ENCODE measurements around the gene MARCO.

DNA sequence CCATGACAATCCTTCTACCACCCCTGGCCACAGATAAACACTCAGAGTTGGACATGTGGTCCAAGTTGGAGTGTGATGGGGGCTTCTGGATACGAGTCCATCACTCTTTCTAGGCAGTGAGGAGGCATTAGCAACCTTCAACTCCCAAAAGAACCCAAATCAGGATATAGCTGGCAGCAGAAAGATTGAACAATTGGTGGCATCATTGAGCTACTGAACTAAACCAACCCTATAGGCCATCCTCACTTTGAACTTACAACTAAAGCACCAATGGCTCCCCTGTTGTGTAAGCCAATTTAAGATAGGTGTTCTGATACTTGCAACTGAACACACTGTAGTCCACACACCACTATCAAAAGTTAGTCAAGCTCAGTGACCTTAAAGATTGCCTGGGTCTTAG is 24.0 kb upstream of the MARCO start:
- TF ChIP-seq, protein P1, sequence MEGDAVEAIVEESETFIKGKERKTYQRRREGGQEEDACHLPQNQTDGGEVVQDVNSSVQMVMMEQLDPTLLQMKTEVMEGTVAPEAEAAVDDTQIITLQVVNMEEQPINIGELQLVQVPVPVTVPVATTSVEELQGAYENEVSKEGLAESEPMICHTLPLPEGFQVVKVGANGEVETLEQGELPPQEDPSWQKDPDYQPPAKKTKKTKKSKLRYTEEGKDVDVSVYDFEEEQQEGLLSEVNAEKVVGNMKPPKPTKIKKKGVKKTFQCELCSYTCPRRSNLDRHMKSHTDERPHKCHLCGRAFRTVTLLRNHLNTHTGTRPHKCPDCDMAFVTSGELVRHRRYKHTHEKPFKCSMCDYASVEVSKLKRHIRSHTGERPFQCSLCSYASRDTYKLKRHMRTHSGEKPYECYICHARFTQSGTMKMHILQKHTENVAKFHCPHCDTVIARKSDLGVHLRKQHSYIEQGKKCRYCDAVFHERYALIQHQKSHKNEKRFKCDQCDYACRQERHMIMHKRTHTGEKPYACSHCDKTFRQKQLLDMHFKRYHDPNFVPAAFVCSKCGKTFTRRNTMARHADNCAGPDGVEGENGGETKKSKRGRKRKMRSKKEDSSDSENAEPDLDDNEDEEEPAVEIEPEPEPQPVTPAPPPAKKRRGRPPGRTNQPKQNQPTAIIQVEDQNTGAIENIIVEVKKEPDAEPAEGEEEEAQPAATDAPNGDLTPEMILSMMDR (conservative IDR thresholded peaks at IDR 0.05): no peak
- no peak for TF ChIP-seq ZFX (IDR thresholded peaks at IDR 0.05)
